ENCODE data around the gene SIRT5.

The SIRT5 gene

GRCh38 chr6:13635948-13636658 is 61.7 kb downstream of the SIRT5 start:
- no peak for DNase-seq (ENCODE audit: low read depth)

DNA sequence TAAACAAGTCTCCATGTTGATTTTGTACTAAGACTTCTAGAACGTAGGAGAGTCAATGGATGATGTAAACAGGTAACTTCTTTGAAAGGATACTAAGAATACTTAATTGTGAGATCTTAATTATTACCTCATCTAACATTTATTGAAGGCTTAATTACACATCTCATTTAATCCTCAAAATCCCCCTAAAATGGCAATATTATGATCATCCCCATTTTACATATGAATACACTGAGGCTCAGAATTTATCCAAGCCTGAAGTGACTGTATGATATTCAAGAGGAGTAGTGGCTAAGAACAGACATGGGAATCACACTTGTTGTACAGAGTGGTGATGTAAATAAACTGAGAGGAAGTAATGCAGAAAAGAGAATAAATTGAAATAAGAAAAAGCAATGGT is 63.6 kb downstream of the SIRT5 start:
- no peak for DNase-seq (ENCODE audit: low read depth)

GRCh38 chr6:13638626-13639025 is 64.2 kb downstream of the SIRT5 start:
- no peak for DNase-seq (ENCODE audit: low read depth)

DNA sequence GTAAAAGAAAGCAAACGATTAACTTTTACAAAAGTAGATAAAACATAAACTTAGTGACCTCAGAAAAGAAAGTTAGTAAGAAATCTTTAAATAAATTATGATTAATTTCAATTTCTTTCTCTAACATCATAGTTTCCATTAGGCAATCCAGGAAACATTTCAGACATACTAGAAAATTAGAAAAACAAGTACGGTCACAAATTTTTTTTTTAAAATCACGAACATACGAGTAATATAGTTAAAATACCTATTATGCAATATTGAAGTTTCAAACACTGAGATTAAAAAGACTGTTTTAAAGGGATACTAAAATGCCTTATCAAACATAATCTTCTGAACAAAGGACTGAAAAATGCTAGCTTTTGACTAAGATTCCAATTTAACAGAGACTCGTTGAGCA is 66.9 kb downstream of the SIRT5 start:
- no peak for DNase-seq (ENCODE audit: low read depth)

GRCh38 chr6:13643125-13643524 is 68.7 kb downstream of the SIRT5 start:
- DNase-seq (ENCODE audit: low read depth), result no peak

DNA sequence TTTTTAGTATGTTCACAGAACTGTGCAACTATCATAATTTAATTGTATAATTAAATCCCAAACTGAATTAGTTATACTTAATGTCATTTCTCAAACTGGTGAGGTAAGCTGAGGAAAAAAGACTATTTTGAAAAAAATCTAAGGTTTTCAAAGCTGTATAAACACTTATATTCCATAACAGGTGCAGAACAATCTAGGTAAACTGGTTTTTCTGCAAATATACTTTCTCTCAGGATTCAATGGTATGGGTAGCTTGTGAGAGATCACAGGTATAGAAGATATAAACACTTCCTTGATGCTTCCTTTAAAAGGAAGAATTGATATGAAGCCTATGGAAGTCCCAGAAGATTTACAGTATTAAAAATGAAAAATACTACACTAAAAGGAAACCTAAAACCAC is 74.4 kb downstream of the SIRT5 start:
- no peak for DNase-seq (ENCODE audit: low read depth)

GRCh38 chr6:13649393-13649792 is 75.0 kb downstream of the SIRT5 start:
- no peak for DNase-seq (ENCODE audit: low read depth)

GRCh38 chr6:13653296-13653695 is 78.9 kb downstream of the SIRT5 start:
- DNase-seq (ENCODE audit: low read depth), result peak; percentile 7

DNA sequence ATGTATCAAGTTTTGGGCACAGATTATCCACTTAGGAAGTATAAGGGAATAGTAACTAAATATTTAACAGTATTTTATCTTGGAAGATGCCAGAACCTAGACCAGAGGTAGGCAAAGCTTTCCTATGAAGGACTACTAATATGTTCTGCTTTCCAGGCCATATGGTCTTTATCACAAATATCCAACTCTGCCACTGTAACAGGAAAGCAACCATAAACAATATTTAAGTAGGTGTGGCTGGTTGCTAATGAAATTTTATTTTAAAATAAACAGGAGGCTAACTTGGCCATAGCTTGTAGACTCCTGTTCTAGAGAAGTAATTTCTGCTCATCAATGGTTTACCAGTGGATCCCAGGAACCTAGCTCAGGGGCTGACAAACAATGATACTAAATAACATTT is 80.1 kb downstream of the SIRT5 start:
- no peak for DNase-seq (ENCODE audit: low read depth)

DNA sequence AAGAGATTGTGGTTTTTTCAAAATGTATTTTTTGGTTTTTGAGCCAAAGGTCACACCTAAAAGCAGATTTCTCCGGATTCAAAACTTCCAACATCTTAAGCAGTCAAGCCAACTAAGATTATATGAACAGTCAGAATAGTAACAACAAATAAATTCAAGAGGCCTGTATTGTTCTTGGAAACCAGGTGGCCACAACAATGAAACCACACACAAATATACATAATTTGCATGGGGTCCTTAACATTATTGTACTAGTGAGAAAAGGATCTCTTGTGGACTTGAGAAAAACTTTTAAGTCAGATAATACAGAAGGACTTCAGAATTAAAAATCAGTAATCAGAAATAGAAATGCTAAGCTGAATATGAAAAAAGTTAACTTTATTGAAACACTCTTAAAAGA is 81.3 kb downstream of the SIRT5 start:
- no peak for DNase-seq (ENCODE audit: low read depth)

- no peak for DNase-seq (ENCODE audit: low read depth)
These were observed 85.9 kb downstream of the SIRT5 start for GRCh38 chr6:13660273-13660672.

DNA sequence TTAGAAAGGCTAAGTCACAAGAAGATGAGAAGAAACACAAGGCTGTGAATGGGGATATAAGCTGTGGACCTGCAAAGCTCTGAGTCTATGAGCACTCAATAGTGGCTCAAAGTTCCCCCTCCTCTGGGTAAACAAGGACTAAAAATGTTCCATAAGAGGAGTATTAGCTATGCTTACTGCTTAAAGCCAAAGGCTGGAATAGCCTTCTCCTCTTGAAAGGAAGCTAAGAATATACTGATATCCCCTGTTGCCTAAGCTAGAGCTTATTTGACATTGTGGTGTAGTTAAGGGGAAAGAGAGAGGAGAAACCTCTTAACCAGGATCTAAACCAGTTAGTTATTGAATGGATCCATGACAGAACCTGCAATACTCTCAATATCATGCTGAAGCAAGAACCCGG is 86.5 kb downstream of the SIRT5 start:
- DNase-seq (ENCODE audit: low read depth), result no peak

DNA sequence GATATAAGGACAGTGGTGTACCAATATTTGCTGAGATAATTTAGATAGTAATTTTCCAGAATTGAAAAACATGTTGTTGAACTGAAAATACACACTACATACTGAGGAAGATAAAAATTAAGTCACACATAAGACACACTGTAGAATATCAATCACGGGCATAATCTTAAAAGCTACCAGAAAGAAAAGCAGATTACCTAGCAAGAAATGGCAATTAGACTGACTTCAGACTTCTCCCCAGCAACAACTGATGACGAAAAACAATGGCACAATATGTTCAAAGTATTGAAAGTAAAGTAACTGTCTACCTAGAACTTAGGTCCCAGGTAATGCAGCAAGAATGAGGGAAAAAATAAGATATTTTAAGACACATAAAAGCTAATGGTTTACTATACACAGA is 87.2 kb downstream of the SIRT5 start:
- no peak for DNase-seq (ENCODE audit: low read depth)

DNA sequence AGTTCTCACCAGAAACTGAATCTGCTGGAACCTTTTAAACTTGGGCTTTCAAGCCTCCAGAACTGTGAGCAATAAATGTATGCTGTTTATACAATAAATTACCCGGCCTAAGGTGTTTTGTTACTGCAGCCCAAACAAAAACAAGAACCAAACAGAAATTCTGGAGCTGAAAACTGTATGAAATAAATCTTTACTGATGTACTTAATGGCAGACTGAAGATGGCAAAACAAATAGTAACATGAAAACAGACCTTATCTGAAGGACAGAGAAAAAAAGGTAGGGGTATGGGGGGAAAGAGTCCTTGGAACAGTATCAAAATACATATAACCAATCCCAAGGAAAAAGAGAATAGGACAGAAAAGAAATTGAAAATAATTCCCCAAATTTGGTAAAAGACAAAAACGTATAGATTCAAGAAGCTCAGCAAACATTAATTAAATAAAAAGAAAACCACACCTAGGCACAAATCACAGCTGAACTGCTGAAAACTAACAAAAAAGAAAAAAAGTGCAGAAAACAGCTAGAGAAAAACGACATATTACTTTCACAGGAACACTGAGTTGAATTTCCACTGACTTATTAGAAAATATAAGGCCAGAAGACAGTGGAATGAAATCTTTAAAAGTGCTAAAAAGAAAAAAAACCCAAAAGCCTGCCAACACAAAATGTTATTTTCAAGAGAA is 88.4 kb downstream of the SIRT5 start:
- DNase-seq (ENCODE audit: low read depth), result no peak

- DNase-seq (ENCODE audit: low read depth), result no peak
These were observed 89.6 kb downstream of the SIRT5 start for GRCh38 chr6:13663986-13664385.
